Common myeloid progenitor, CD34-positive (primary cell): ENCODE data around the gene ATP8B4.

Source experiments
- CTCF ChIA-PET: fragments of 350-600 bp; sonication (Branson Sonifier 250); formaldehyde crosslinking; loops from one replicate; lab custom pipeline; 2021; ENCODE audit warnings: antibody characterized with exemption; lab: Charles Lee
- POLR2A ChIA-PET: fragments of 350-600 bp; sonication (Branson Sonifier 250); formaldehyde crosslinking; loops from one replicate; lab custom pipeline; 2021; ENCODE audit warnings: antibody characterized with exemption; lab: Charles Lee
- DNase-seq, 3 donors: peaks; one replicate each; pipeline versions ENCODE4 v3.0.0 to v3.0.0-alpha.2; 2013
- H3K27ac ChIP-seq, 2 experiments: 1 replicate in 1 of 2; 2 replicates in 1 of 2; pipeline ENCODE4 v1.7.0; 2013; ENCODE audit warnings: inconsistent platforms in 2 of 2, low read length in 2 of 2, mild to moderate bottlenecking in 2 of 2, low read depth in 1 of 2, moderate library complexity in 1 of 2; ENCODE audit not compliant: severe bottlenecking in 2 of 2, insufficient read depth in 1 of 2, poor library complexity in 1 of 2
- H3K27me3 ChIP-seq, 5 experiments: replicated peaks in 2 of 5; 1 replicate in 3 of 5; 2 replicates in 2 of 5; pipeline versions ENCODE4 v1.6.1 to v1.7.0; 2013; ENCODE audit warnings: low read length in 4 of 5, mild to moderate bottlenecking in 2 of 5, moderate library complexity in 2 of 5, inconsistent platforms in 1 of 5; ENCODE audit not compliant: insufficient read depth in 5 of 5, control insufficient read depth in 4 of 5
- H3K36me3 ChIP-seq, 4 experiments: 1 replicate in 2 of 4; 2 replicates in 2 of 4; pipeline versions ENCODE4 v1.6.1 to v1.7.0; 2013; ENCODE audit warnings: low read length in 3 of 4, control low read depth in 1 of 4, mild to moderate bottlenecking in 1 of 4; ENCODE audit not compliant: control insufficient read depth in 4 of 4, insufficient read depth in 4 of 4
- H3K4me1 ChIP-seq, 4 experiments: 1 replicate in 3 of 4; 2 replicates in 1 of 4; pipeline versions ENCODE4 v1.6.1 to v1.7.1; 2013; ENCODE audit warnings: low read length in 3 of 4, mild to moderate bottlenecking in 3 of 4, control low read depth in 1 of 4, inconsistent platforms in 1 of 4, moderate library complexity in 1 of 4; ENCODE audit not compliant: control insufficient read depth in 4 of 4, insufficient read depth in 4 of 4; ENCODE audit errors: control extremely low read depth in 1 of 4
- H3K4me3 ChIP-seq, 7 experiments: 1 replicate in 4 of 7; 2 replicates in 3 of 7; pipeline versions ENCODE4 v1.5.1 to v1.7.0; 2013; ENCODE audit warnings: mild to moderate bottlenecking in 7 of 7, low read length in 6 of 7, moderate library complexity in 6 of 7, inconsistent platforms in 2 of 7, low read depth in 2 of 7, control low read depth in 1 of 7; ENCODE audit not compliant: insufficient read depth in 4 of 7, control insufficient read depth in 1 of 7; ENCODE audit errors: extremely low read depth in 1 of 7
- H3K9me3 ChIP-seq, 5 experiments: 1 replicate in 4 of 5; 2 replicates in 1 of 5; pipeline versions ENCODE4 v1.6.1 to v1.7.1; 2013; ENCODE audit warnings: low read length in 4 of 5, mild to moderate bottlenecking in 2 of 5, inconsistent platforms in 1 of 5, low read depth in 1 of 5, moderate library complexity in 1 of 5; ENCODE audit not compliant: control insufficient read depth in 4 of 5, insufficient read depth in 2 of 5; ENCODE audit errors: control extremely low read depth in 1 of 5
- WGBS: methylation state at CpG from one replicate; pipeline ENCODE4 v1.1.5; 2013; ENCODE audit not compliant: insufficient coverage; 5-methylcytosine and 5-hydroxymethylcytosine counted together

The ATP8B4 gene

GRCh38 chr15:49991587-49991986, 127.4 kb downstream of the ATP8B4 start:
- CTCF ChIA-PET, result interaction anchor here (0.8 to 1.7 kb wide), 4 partner anchors 12 to 66 kb away, joined by 3 to 6 read pairs (median 3); no protein-coding TSS in a partner anchor

GRCh38 chr15:49990835-49991545, 128.0 kb downstream of the ATP8B4 start:
- peaks cover 2 to 23% (median 13%) of the 10 kb centered on the region in 4 experiments for H3K4me1 ChIP-seq
- H3K36me3 ChIP-seq, result peaks cover 12 to 91% (median 53%) of the 10 kb centered on the region in 4 experiments
- 100% methylated on average over 2 of the region's 6 CpGs for WGBS
- CTCF ChIA-PET, result interaction anchor here (0.8 to 1.8 kb wide), 5 partner anchors 12 to 21 kb away, joined by 3 to 7 read pairs (median 4); no protein-coding TSS in a partner anchor
- H3K27me3 ChIP-seq, result no peaks in the 10 kb centered on the region
- H3K4me3 ChIP-seq, result no peak overlapping the region
- no peaks in the 10 kb centered on the region for H3K9me3 ChIP-seq
- POLR2A ChIA-PET, result no interaction called here
- DNase-seq, result no peak
- no peak overlapping the region for H3K27ac ChIP-seq

More at GRCh38 chr15:49991587-49991986, 127.4 kb downstream of the ATP8B4 start:
- no peaks in the 10 kb centered on the region for H3K9me3 ChIP-seq
- peaks cover 12 to 91% (median 53%) of the 10 kb centered on the region in 4 experiments for H3K36me3 ChIP-seq
- no peak overlapping the region for H3K27ac ChIP-seq
- WGBS, result no CpG with 5 or more reads among the region's 2 CpGs
- POLR2A ChIA-PET, result no interaction called here
- no peaks in the 10 kb centered on the region for H3K27me3 ChIP-seq
- H3K4me1 ChIP-seq, result peaks cover 0 to 20% (median 12%) of the 10 kb centered on the region in 4 experiments
- no peak for DNase-seq
- H3K4me3 ChIP-seq, result no peak overlapping the region

GRCh38 chr15:49989498-49989897, 129.5 kb downstream of the ATP8B4 start:
- POLR2A ChIA-PET, result no interaction called here
- WGBS, result 31% methylated on average over 2 of the region's 3 CpGs

GRCh38 chr15:49988766-49989165, 130.3 kb downstream of the ATP8B4 start:
- DNase-seq, result no peak
- ChIA-PET POLR2A (interaction anchor here (0.6 kb wide), 1 partner anchor 125 kb away, joined by 5 read pairs; no protein-coding TSS in a partner anchor), CTCF (interaction anchor here (0.8 to 1.8 kb wide), 2 partner anchors 9 to 59 kb away, joined by 3 to 7 read pairs; no protein-coding TSS in a partner anchor)
- H3K9me3 ChIP-seq, result no peaks in the 10 kb centered on the region
- peaks cover 2 to 24% (median 13%) of the 10 kb centered on the region in 4 experiments for H3K4me1 ChIP-seq
- 88% methylated on average over 1 of the region's 2 CpGs for WGBS
- no peaks in the 10 kb centered on the region for H3K27me3 ChIP-seq
- no peak overlapping the region for H3K27ac ChIP-seq
- H3K4me3 ChIP-seq, result no peak overlapping the region
- H3K36me3 ChIP-seq, result peaks cover 8 to 89% (median 51%) of the 10 kb centered on the region in 4 experiments

More at GRCh38 chr15:49989498-49989897, 129.5 kb downstream of the ATP8B4 start:
- CTCF ChIA-PET, result interaction anchor here (1.8 kb wide), 2 partner anchors 10 to 18 kb away, joined by 4 to 7 read pairs; no protein-coding TSS in a partner anchor
- Histone ChIP-seq H3K4me3 (no peak overlapping the region), H3K27ac (no peak overlapping the region), H3K36me3 (peaks cover 7 to 90% (median 52%) of the 10 kb centered on the region in 4 experiments), H3K9me3 (no peaks in the 10 kb centered on the region), H3K4me1 (peaks cover 2 to 24% (median 13%) of the 10 kb centered on the region in 4 experiments), H3K27me3 (no peaks in the 10 kb centered on the region)
- peak; percentile 19 to 52 (median 22) for DNase-seq

- Histone ChIP-seq H3K36me3 (peaks cover 8 to 90% (median 50%) of the 10 kb centered on the region in 4 experiments), H3K4me1 (peaks cover 2 to 24% (median 13%) of the 10 kb centered on the region in 4 experiments), H3K4me3 (no peak overlapping the region), H3K9me3 (no peaks in the 10 kb centered on the region), H3K27me3 (no peaks in the 10 kb centered on the region), H3K27ac (no peak overlapping the region)
- 100% methylated on average over 1 of the region's 3 CpGs for WGBS
- CTCF ChIA-PET, result no interaction called here
- no peak for DNase-seq
- POLR2A ChIA-PET, result no interaction called here
These were observed 131.1 kb downstream of the ATP8B4 start for GRCh38 chr15:49987896-49988295.

- CTCF ChIA-PET, result interaction anchor here (0.7 kb wide), 1 partner anchor 96 kb away, joined by 3 read pairs; no protein-coding TSS in a partner anchor
- Histone ChIP-seq H3K36me3 (peaks cover 9 to 89% (median 50%) of the 10 kb centered on the region in 4 experiments), H3K27ac (no peak overlapping the region), H3K4me1 (peaks cover 2 to 24% (median 13%) of the 10 kb centered on the region in 4 experiments), H3K9me3 (no peaks in the 10 kb centered on the region), H3K4me3 (no peak overlapping the region), H3K27me3 (no peaks in the 10 kb centered on the region)
- 100% methylated on average over 2 of the region's 3 CpGs for WGBS
- POLR2A ChIA-PET, result no interaction called here
- DNase-seq, result no peak
These were observed 131.7 kb downstream of the ATP8B4 start for GRCh38 chr15:49987198-49987785.
